Measurements from ENCODE around the gene MUC5B.

MUC5B gene

GRCh38 chr11:1272531-1272930 lies 49.7 kb downstream of the MUC5B start:
- no peaks in the 10 kb centered on the region for H3K79me2 ChIP-seq (ENCODE audit: insufficient read depth, low read length)
- H3K4me3 ChIP-seq (ENCODE audit: low read depth, low read length, poor library complexity, severe bottlenecking), result no peak overlapping the region
- H3K9me2 ChIP-seq (ENCODE audit: low read depth, low read length), result no peaks in the 10 kb centered on the region
- H3K9ac ChIP-seq (ENCODE audit: low read length), result no peak overlapping the region
- peaks cover 10% of the 10 kb centered on the region; the same call in 1 of the 2 replicates for H3K36me3 ChIP-seq (ENCODE audit: insufficient read depth, low read length)
- no peaks in the 10 kb centered on the region for H3K9me3 ChIP-seq (ENCODE audit: low read length)
- no peaks in the 10 kb centered on the region for H3K4me1 ChIP-seq (ENCODE audit: insufficient read depth, low read length, severe bottlenecking)
- no peak overlapping the region for H2AFZ ChIP-seq (ENCODE audit: low read length)
- TF ChIP-seq, protein P1, sequence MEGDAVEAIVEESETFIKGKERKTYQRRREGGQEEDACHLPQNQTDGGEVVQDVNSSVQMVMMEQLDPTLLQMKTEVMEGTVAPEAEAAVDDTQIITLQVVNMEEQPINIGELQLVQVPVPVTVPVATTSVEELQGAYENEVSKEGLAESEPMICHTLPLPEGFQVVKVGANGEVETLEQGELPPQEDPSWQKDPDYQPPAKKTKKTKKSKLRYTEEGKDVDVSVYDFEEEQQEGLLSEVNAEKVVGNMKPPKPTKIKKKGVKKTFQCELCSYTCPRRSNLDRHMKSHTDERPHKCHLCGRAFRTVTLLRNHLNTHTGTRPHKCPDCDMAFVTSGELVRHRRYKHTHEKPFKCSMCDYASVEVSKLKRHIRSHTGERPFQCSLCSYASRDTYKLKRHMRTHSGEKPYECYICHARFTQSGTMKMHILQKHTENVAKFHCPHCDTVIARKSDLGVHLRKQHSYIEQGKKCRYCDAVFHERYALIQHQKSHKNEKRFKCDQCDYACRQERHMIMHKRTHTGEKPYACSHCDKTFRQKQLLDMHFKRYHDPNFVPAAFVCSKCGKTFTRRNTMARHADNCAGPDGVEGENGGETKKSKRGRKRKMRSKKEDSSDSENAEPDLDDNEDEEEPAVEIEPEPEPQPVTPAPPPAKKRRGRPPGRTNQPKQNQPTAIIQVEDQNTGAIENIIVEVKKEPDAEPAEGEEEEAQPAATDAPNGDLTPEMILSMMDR (IDR thresholded peaks at IDR 0.05; ENCODE audit: low read length), result no peak
- no peak for TF ChIP-seq EZH2 (IDR thresholded peaks at IDR 0.05; ENCODE audit: borderline replicate concordance, low read length)
- no peaks in the 10 kb centered on the region for H3F3A ChIP-seq (ENCODE audit: insufficient read depth, low read length)
- H4K20me1 ChIP-seq (ENCODE audit: insufficient read depth, low read length), result no peaks in the 10 kb centered on the region
- H3K27ac ChIP-seq (ENCODE audit: low read depth, low read length, poor library complexity, severe bottlenecking), result no peak overlapping the region
- no peak overlapping the region for H3K4me2 ChIP-seq (ENCODE audit: low read length)
- H3K27me3 ChIP-seq (ENCODE audit: insufficient read depth, low read length), result no peaks in the 10 kb centered on the region

DNA sequence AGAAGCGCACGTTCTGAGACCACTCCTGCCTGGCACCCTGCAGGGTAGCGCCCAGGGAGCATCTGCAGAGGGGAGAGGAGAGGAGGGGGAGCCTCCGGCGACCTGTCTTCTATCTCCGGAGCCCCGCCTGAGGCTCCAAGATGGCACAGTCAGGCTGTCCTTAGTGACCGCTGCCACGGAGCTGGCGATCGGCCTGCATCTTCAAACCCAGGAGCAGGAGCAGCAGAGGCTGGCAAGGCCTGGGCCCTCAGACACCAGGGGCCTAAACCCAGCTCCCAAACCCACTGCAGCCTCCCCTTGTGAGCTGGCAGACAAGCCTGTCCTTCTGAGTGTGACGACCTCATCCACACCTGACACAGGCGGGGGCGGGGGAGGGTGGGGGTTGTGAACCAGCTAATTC lies 51.6 kb downstream of the MUC5B start:
- no peak overlapping the region for H3K9ac ChIP-seq (ENCODE audit: low read length)
- H3K4me1 ChIP-seq (ENCODE audit: insufficient read depth, low read length, severe bottlenecking), result no peaks in the 10 kb centered on the region
- H3K79me2 ChIP-seq (ENCODE audit: insufficient read depth, low read length), result no peaks in the 10 kb centered on the region
- no peaks in the 10 kb centered on the region for H3K9me2 ChIP-seq (ENCODE audit: low read depth, low read length)
- H3K4me2 ChIP-seq (ENCODE audit: low read length), result no peak overlapping the region
- H2AFZ ChIP-seq (ENCODE audit: low read length), result no peak overlapping the region
- no peak overlapping the region for H3K27ac ChIP-seq (ENCODE audit: low read depth, low read length, poor library complexity, severe bottlenecking)
- peaks cover 10% of the 10 kb centered on the region; the same call in 1 of the 2 replicates for H3K36me3 ChIP-seq (ENCODE audit: insufficient read depth, low read length)
- TF ChIP-seq EZH2 (IDR thresholded peaks at IDR 0.05; ENCODE audit: borderline replicate concordance, low read length), result no peak
- no peaks in the 10 kb centered on the region for H3F3A ChIP-seq (ENCODE audit: insufficient read depth, low read length)
- H3K9me3 ChIP-seq (ENCODE audit: low read length), result no peaks in the 10 kb centered on the region
- no peaks in the 10 kb centered on the region for H4K20me1 ChIP-seq (ENCODE audit: insufficient read depth, low read length)
- no peak overlapping the region for H3K4me3 ChIP-seq (ENCODE audit: low read depth, low read length, poor library complexity, severe bottlenecking)
- H3K27me3 ChIP-seq (ENCODE audit: insufficient read depth, low read length), result no peaks in the 10 kb centered on the region

- peaks cover 10% of the 10 kb centered on the region; the same call in 1 of the 2 replicates for H3K36me3 ChIP-seq (ENCODE audit: insufficient read depth, low read length)
- TF ChIP-seq, protein P1 (IDR thresholded peaks at IDR 0.05; ENCODE audit: low read length), result no peak
- no peak for TF ChIP-seq EZH2 (IDR thresholded peaks at IDR 0.05; ENCODE audit: borderline replicate concordance, low read length)
- H3K27me3 ChIP-seq (ENCODE audit: insufficient read depth, low read length), result no peaks in the 10 kb centered on the region
- H3K9me2 ChIP-seq (ENCODE audit: low read depth, low read length), result no peaks in the 10 kb centered on the region
- no peak overlapping the region for H3K27ac ChIP-seq (ENCODE audit: low read depth, low read length, poor library complexity, severe bottlenecking)
- H4K20me1 ChIP-seq (ENCODE audit: insufficient read depth, low read length), result no peaks in the 10 kb centered on the region
- H3K9ac ChIP-seq (ENCODE audit: low read length), result no peak overlapping the region
- H2AFZ ChIP-seq (ENCODE audit: low read length), result no peak overlapping the region
- H3K4me3 ChIP-seq (ENCODE audit: low read depth, low read length, poor library complexity, severe bottlenecking), result no peak overlapping the region
- no peaks in the 10 kb centered on the region for H3F3A ChIP-seq (ENCODE audit: insufficient read depth, low read length)
- no peak overlapping the region for H3K4me2 ChIP-seq (ENCODE audit: low read length)
- no peaks in the 10 kb centered on the region for H3K79me2 ChIP-seq (ENCODE audit: insufficient read depth, low read length)
- H3K4me1 ChIP-seq (ENCODE audit: insufficient read depth, low read length, severe bottlenecking), result no peaks in the 10 kb centered on the region
- no peaks in the 10 kb centered on the region for H3K9me3 ChIP-seq (ENCODE audit: low read length)
These were observed 52.2 kb downstream of the MUC5B start for GRCh38 chr11:1275021-1275420.

DNA sequence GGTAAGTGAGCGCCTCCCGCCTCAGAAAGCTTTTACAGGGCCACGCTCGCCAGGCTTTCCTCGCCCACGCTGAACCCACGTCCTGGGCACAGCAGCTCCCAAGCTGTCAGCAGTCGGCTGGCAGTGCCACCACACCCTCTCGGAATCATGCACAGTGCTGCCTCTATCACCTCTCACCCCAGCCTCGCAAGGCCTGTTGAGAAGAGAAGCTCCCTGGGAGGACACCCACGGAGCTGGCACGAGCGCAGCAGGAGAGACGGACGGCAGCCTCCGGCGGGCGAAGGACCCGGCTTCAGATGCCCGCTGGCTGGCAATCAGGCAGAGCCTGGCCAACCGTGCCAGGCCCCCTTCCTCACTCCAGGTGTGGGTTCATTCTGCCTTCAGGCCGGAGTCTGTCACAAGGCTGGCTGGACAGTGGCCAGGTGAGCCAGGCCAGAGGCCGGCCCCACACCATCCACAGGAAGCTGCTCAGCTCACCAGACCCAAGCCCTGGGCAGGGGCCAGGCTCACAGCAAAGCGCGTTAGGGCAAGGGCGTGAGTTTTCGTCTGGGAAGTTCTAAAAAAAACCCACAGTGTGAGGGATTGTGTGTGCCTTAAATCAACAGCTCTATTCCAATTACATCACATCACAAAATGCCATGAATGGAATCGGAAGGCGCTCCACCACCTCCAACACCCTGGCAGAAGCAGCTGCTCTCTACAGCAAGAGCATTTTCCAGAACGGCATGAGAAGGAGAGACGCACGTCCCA lies 53.4 kb downstream of the MUC5B start:
- Histone ChIP-seq H3K9me3 (ENCODE audit: low read length) (no peaks in the 10 kb centered on the region), H2AFZ (ENCODE audit: low read length) (no peak overlapping the region), H4K20me1 (ENCODE audit: insufficient read depth, low read length) (no peaks in the 10 kb centered on the region), H3K27ac (ENCODE audit: low read depth, low read length, poor library complexity, severe bottlenecking) (no peak overlapping the region), H3K79me2 (ENCODE audit: insufficient read depth, low read length) (no peaks in the 10 kb centered on the region), H3K4me2 (ENCODE audit: low read length) (no peak overlapping the region), H3F3A (ENCODE audit: insufficient read depth, low read length) (no peaks in the 10 kb centered on the region), H3K4me3 (ENCODE audit: low read depth, low read length, poor library complexity, severe bottlenecking) (no peak overlapping the region), H3K9me2 (ENCODE audit: low read depth, low read length) (no peaks in the 10 kb centered on the region), H3K9ac (ENCODE audit: low read length) (no peak overlapping the region), H3K27me3 (ENCODE audit: insufficient read depth, low read length) (no peaks in the 10 kb centered on the region), H3K4me1 (ENCODE audit: insufficient read depth, low read length, severe bottlenecking) (no peaks in the 10 kb centered on the region), H3K36me3 (ENCODE audit: insufficient read depth, low read length) (peaks cover 12% of the 10 kb centered on the region; the same call in 1 of the 2 replicates)
- TF ChIP-seq, protein P1 (IDR thresholded peaks at IDR 0.05; ENCODE audit: low read length), result no peak
- TF ChIP-seq EZH2 (IDR thresholded peaks at IDR 0.05; ENCODE audit: borderline replicate concordance, low read length), result no peak

Data from OCI-LY1 (cell line).